NCI-H2196 treated with DMSO at 0.1 percent for 48 hours (cell line): ENCODE results near the gene IQCN.
A peak's percentile ranks its signal among the peaks of the same experiment; 100 is the strongest.

Experiments used
- DNase-seq: peaks from one replicate; lab custom pipeline; 2025; ENCODE audit not compliant: unreplicated experiment; lab: John Stamatoyannopoulos, UW

Gene IQCN

GRCh38 chr19:18264971-18265540 lies 9.2 kb downstream of the IQCN start:
- DNase-seq = no peak

GRCh38 chr19:18264137-18264854 lies 10.0 kb downstream of the IQCN start:
- DNase-seq = no peak

- no peak for DNase-seq
These were observed 10.7 kb downstream of the IQCN start for GRCh38 chr19:18263324-18264136.

GRCh38 chr19:18262917-18263316 lies 11.3 kb downstream of the IQCN start:
- DNase-seq = no peak

GRCh38 chr19:18262144-18262543 lies 12.1 kb downstream of the IQCN start:
- DNase-seq = no peak

GRCh38 chr19:18261474-18261873 lies 12.8 kb downstream of the IQCN start:
- no peak for DNase-seq

GRCh38 chr19:18259893-18260292 lies 14.4 kb downstream of the IQCN start:
- DNase-seq = no peak

GRCh38 chr19:18257503-18258470 lies 16.5 kb downstream of the IQCN start:
- DNase-seq = no peak

GRCh38 chr19:18254546-18255503 lies 19.4 kb downstream of the IQCN start:
- DNase-seq = peak; percentile 19

- DNase-seq = no peak
These were observed 20.5 kb downstream of the IQCN start for GRCh38 chr19:18253716-18254115.

GRCh38 chr19:18253130-18253529 lies 21.1 kb downstream of the IQCN start:
- DNase-seq = no peak

- no peak for DNase-seq
These were observed 21.9 kb downstream of the IQCN start for GRCh38 chr19:18252370-18252717.

GRCh38 chr19:18251587-18252369 lies 22.5 kb downstream of the IQCN start:
- DNase-seq = peak; percentile 39

- no peak for DNase-seq
These were observed 24.4 kb downstream of the IQCN start for GRCh38 chr19:18249834-18250233.

- no peak for DNase-seq
These were observed 29.0 kb downstream of the IQCN start for GRCh38 chr19:18245297-18245696.

GRCh38 chr19:18239303-18239702 lies 34.9 kb downstream of the IQCN start:
- DNase-seq = no peak

- no peak for DNase-seq
These were observed 40.1 kb downstream of the IQCN start for GRCh38 chr19:18234194-18234593.

- DNase-seq = no peak
These were observed 40.9 kb downstream of the IQCN start for GRCh38 chr19:18233224-18233825.
